ENCODE measurements around the gene WNT16. TPM values are rescaled to one million over a fixed set of nuclear protein-coding genes. Genes with fewer than 3 reads are reported as not detected.
"Not testable (repeated sequence)": the region's sequence is repeated elsewhere in the genome, so short reads cannot be mapped to it uniquely, and the experiment has no call there.

The WNT16 gene
- total and polyA plus RNA-seq, 12 donors: not detected

GRCh38 chr7:121288894-121289293, 39.9 kb upstream of the WNT16 start:
- Histone ChIP-seq H3K4me3 (no peak overlapping the region), H3K4me1 (no peaks in the 10 kb centered on the region), H3K27ac (no peak overlapping the region), H3K36me3 (peaks cover 0 to 51% (median 1%) of the 10 kb centered on the region in 9 donors), H3K9me3 (peaks cover 0 to 23% (median 4%) of the 10 kb centered on the region in 11 donors), H3K27me3 (no peaks in the 10 kb centered on the region)
- ATAC-seq: no peak
- intact Hi-C loops (cut with DNase I): no loop called here
- TF ChIP-seq CTCF (IDR thresholded peaks at IDR 0.05): no peak
- no peak for DNase-seq

- H3K4me3 ChIP-seq; H3K4me1 ChIP-seq; H3K27me3 ChIP-seq; ATAC-seq; DNase-seq; H3K27ac ChIP-seq; intact Hi-C loops (cut with DNase I): not testable (repeated sequence)
- H3K9me3 ChIP-seq: peaks cover 0 to 17% (median 0%) of the 10 kb centered on the region in 11 donors
- 89 to 93% methylated on average over 5 of the region's 5 CpGs for WGBS, 2 donors
- peaks cover 0 to 42% (median 0%) of the 10 kb centered on the region in 9 donors for H3K36me3 ChIP-seq
Observed at GRCh38 chr7:121289930-121290329, 38.9 kb upstream of the WNT16 start.

GRCh38 chr7:121294448-121294992, 34.3 kb upstream of the WNT16 start:
- peaks cover 0 to 14% (median 0%) of the 10 kb centered on the region in 11 donors for H3K9me3 ChIP-seq
- 81 to 95% methylated on average over 2 of the region's 2 CpGs for WGBS, 2 donors
- intact Hi-C loops (cut with DNase I): no loop called here
- no peaks in the 10 kb centered on the region for H3K4me1 ChIP-seq
- peaks cover 0 to 42% (median 0%) of the 10 kb centered on the region in 9 donors for H3K36me3 ChIP-seq
- TF ChIP-seq CTCF (IDR thresholded peaks at IDR 0.05): no peak
- no peak overlapping the region for H3K27ac ChIP-seq
- ATAC-seq: no peak
- DNase-seq: no peak
- no peak overlapping the region for H3K4me3 ChIP-seq
- H3K27me3 ChIP-seq: no peaks in the 10 kb centered on the region

GRCh38 chr7:121297843-121298242, 31.0 kb upstream of the WNT16 start:
- no peak for TF ChIP-seq CTCF (IDR thresholded peaks at IDR 0.05)
- no peaks in the 10 kb centered on the region for H3K27me3 ChIP-seq
- H3K36me3 ChIP-seq: peaks cover 0 to 32% (median 0%) of the 10 kb centered on the region in 9 donors
- intact Hi-C loops (cut with DNase I): loop anchor here in 1 of 10 donors (5.0 kb wide), 1 partner anchor 1249 kb away; no protein-coding TSS in a partner anchor
- no peaks in the 10 kb centered on the region for H3K4me1 ChIP-seq
- WGBS, 2 donors: 79 to 86% methylated on average over 2 of the region's 2 CpGs
- no peak overlapping the region for H3K4me3 ChIP-seq
- no peak overlapping the region for H3K27ac ChIP-seq
- no peak for ATAC-seq
- DNase-seq: no peak
- no peaks in the 10 kb centered on the region for H3K9me3 ChIP-seq

- ATAC-seq (no peak), DNase-seq (no peak)
- intact Hi-C loops (cut with DNase I): loop anchor here in 1 of 10 donors (5.0 kb wide), 1 partner anchor 1248 kb away; no protein-coding TSS in a partner anchor
- no peaks in the 10 kb centered on the region for H3K4me1 ChIP-seq
- no peak for TF ChIP-seq CTCF (IDR thresholded peaks at IDR 0.05)
- no peak overlapping the region for H3K4me3 ChIP-seq
- H3K36me3 ChIP-seq: peaks cover 0 to 24% (median 0%) of the 10 kb centered on the region in 9 donors
- no peaks in the 10 kb centered on the region for H3K27me3 ChIP-seq
- no peak overlapping the region for H3K27ac ChIP-seq
- 89 to 92% methylated on average over 2 of the region's 2 CpGs for WGBS, 2 donors
- no peaks in the 10 kb centered on the region for H3K9me3 ChIP-seq
Observed at GRCh38 chr7:121298831-121299239, 30.0 kb upstream of the WNT16 start.
